Measurements from ENCODE around the gene HTT.

DNA sequence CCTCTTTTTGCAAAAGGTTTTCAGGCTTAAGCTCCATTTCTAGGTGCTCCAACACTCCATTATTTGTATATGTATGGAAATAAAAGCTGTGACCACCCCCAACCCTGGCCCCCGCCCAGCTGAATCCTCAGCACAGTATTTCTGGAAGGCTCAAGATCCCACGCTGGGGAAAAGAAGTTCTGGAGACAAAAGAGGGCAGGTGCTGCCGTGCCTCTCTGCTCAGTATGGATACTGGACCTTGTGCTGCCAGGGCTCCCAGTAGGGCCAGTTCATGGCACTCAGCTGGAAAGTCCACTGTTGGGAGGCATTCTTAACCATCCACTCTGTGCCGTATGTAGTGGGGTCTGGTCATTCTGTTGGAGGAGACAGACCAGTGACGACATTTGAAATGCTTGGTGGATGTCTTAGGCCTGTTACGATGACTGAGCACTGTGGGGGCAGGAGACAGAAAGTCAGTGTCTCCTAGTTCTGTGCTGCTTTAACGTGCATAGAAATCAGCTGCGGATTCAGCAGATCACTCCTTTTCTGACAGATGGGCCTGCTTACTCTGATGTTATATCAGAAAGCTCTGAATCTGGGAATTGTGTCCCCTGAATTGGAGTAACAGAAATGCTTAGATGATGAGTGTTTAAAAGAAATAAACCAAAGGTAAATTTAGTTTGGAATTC, 126.1 kb downstream of the HTT start:
- TF ChIP-seq, protein P1, sequence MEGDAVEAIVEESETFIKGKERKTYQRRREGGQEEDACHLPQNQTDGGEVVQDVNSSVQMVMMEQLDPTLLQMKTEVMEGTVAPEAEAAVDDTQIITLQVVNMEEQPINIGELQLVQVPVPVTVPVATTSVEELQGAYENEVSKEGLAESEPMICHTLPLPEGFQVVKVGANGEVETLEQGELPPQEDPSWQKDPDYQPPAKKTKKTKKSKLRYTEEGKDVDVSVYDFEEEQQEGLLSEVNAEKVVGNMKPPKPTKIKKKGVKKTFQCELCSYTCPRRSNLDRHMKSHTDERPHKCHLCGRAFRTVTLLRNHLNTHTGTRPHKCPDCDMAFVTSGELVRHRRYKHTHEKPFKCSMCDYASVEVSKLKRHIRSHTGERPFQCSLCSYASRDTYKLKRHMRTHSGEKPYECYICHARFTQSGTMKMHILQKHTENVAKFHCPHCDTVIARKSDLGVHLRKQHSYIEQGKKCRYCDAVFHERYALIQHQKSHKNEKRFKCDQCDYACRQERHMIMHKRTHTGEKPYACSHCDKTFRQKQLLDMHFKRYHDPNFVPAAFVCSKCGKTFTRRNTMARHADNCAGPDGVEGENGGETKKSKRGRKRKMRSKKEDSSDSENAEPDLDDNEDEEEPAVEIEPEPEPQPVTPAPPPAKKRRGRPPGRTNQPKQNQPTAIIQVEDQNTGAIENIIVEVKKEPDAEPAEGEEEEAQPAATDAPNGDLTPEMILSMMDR (IDR thresholded peaks at IDR 0.05): no peak
- no peak for TF ChIP-seq POLR2A (IDR thresholded peaks at IDR 0.05)
